ENCODE data around the gene ZEB1.
"Not testable (repeated sequence)": the region's sequence is repeated elsewhere in the genome, so short reads cannot be mapped to it uniquely, and the experiment has no call there.

Gene ZEB1

DNA sequence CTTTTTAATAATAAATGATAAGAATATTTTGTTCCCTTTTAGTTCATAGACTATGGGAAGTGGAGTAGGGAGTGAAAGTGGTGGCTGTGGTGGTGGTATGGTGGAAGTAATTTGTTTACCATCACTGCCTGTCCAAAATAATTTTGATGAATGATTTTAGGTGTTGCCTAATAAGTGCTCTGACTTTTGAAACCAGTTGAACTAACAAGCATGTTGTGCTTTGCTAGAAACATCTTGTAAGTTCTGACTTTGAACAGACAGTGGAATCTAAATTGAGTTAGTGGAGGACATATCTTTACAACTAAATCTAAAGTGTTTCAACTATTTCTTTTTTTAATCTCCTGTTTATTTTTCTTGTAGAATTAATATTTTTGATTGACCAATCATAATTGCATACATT is 49.7 kb downstream of the ZEB1 start:
- DNase-seq (ENCODE audit: low spot score): no peak

DNA sequence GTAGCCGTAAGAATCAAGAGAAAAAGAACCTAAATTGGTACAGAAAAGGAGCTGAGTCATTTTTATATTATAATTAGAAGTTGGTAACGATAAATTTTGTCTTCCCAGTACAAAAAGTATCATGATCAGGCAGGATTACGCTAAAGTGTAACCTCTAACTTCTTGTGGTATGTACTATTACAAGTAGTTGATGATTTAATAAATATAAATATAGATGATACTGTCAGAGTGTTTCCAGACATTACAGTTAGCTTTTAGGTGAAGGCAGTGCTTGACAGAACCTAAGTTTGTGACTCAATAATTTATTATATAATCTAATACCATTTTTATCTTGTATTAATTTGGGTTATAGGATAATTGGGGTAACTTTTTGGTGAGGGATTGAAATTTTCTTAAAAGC is 53.4 kb downstream of the ZEB1 start:
- no peak for DNase-seq (ENCODE audit: low spot score)

DNA sequence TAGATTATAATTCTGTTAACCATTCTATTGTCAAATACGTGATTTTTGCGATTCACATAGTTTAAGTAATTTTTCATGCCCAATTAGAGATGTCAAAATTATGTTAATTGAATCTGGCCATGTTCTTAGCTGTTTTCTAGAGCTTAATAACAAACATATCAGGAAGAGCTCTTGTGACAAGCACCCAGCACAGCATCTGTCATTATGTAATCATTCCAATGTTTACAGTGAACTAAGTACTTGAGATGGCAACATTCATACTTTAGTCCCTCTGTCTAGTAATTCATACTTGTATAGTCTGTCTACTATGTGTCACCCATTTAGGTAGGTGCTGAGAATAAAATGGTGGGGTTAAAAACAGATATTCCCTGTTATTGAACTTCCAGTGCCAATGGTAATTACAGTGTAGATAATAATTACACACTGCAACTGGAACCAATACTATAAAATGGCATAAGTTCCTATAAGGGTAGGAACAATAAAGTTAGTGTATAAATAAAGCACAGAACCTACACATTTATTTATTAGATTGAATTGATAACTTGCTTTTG is 55.2 kb downstream of the ZEB1 start:
- DNase-seq (ENCODE audit: low spot score): no peak

DNA sequence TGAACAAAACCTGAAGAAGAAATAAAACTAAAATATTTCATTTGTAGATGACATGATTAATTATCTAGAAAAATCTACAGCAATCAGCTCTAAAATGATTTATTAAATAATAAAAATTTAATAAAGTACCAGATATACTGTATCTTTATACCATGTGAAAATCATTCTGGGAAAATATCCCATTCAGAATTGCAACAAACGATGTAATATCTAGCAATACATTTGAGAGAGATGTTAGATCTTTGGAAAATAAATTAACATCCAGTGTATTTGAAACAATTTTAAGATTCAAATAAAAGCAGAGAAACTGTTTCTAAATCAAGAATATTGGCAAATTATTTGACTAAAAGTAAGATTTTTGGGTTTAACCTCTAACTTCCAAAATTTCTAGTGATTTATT is 62.2 kb downstream of the ZEB1 start:
- no peak for DNase-seq (ENCODE audit: low spot score)

DNA sequence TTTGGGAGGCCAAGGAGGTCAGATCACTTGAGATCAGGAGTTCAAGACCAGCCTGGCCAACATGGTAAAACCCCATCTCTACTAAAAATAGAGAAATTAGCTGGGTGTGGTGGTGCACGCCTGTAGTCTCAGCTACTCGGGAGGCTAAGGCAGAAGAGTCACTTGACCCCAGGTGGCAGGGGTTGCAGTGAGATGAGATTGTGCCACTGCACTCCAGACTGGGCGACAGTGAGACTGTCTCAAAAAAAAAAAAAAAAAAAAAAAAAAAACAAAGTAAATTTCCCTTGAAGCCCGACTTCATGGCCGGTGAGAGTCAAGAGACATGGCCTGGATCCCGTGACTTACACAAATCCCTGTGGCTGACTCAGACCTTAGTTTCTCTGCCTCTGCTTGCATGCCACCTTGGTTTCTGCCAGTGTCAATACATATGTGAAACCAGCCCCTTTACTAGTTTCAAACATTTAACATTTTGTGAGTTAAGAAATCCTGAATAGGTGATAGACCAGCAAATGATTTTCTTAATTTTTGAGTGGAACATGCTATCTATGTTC is 62.8 kb downstream of the ZEB1 start:
- no peak for DNase-seq (ENCODE audit: low spot score)

DNA sequence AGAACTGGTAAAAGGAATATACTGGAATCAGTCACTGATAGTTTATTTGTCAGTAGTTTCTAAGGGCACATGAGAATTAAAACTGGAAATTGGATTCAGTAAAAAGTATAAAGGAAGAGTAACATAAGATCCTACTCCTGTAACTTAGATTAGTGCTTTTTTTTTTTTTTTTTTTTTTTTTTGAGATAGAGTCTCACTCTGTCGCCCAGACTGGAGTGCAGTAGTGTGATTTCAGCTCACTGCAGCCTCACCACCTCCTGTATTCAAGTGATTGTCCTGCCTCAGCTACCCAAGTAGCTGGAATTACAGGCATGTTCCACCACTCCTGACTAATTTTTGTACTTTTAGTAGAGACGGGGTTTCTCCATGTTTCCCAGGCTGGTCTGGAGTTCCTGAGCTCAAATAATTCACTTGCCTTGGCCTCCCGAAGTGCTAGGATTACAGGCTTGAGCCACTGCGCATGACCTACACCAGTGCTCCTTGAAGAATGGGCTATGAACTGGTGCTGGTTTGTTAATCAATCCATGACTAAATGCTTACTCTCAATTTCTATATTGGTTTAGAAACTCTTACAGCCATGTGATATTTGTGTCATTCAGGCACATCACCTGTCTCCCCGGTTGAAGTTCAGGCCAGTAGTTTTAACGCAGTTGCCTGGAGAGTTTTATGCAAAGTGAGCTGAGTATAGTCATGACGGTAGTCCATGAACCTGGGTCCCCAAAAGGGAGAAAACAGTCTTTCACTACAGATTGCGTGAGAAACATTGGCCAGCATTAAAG is 65.0 kb downstream of the ZEB1 start:
- no peak for DNase-seq (ENCODE audit: low spot score)

DNA sequence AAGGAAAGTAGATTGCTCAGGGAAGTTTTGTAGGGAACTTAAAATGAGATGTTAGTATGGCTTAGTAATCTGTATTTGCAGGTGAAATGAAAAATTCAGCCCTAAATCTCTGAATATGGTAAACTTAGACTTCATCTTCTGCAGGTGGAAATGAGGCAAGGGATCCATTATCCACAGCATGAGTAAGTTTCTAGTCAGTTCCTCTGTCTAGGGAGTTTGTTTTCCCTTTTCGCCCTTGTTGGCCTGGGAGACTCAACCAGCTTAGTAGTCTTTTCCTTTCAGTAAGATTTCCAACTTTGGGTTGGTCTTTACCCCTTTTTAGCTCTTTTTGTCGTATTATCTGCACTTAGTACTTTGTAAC is 65.6 kb downstream of the ZEB1 start:
- no peak for DNase-seq (ENCODE audit: low spot score)

DNA sequence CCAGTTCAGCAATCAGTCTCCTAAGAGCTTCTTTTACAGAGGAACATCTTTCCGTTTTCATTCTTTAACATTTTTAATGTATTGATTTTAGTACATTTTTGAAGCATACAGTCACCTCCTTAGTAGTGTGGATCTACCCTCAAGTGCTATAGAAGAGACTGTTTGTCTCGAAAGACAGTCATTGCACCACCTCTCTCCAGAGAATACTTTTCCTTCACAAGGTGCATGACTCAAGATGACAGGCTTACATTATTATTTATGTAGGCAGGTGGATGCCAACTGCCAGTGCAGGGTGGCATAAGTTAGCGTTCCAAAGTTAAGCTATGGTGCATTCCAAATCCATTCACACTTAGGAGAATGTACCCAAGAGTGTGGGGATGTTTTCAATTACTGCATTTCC is 71.8 kb downstream of the ZEB1 start:
- DNase-seq (ENCODE audit: low spot score): no peak

DNA sequence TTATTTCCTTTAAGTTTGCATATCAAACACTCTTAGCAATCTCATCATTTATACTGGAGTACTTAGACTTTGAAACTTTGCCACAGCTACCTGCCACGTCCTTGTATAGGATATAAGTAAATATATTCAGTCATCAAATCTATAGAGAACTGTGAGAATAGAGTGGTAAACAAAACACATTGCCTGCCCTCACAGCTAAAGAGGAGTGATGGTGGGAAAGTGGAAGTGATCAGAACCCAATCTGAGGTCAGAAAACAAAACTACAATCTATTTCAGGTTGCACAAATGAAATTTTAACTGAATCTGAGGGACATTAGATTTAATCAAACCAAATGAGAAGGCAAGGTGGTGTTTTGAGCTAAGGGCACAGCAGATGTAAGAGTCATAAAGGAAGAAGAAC is 74.8 kb downstream of the ZEB1 start:
- no peak for DNase-seq (ENCODE audit: low spot score)

DNA sequence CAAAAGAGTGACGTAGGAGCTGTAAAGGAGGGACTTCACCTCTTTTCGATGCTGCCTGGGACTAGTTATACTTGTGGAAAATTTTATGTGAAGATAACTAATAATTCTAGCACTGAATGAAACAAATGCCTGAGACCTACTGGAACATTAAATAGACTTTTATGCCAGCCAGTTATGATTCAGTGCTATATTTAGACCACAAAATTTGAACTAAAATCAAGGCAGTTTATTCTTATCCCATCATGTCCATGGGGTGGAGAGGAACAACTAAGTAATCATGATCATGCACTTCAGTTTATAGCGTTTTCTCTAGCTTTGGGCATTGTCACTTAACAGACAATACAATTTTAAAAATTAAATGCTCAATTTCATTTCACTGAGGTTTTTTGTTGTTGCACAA is 76.7 kb downstream of the ZEB1 start:
- no peak for DNase-seq (ENCODE audit: low spot score)

DNA sequence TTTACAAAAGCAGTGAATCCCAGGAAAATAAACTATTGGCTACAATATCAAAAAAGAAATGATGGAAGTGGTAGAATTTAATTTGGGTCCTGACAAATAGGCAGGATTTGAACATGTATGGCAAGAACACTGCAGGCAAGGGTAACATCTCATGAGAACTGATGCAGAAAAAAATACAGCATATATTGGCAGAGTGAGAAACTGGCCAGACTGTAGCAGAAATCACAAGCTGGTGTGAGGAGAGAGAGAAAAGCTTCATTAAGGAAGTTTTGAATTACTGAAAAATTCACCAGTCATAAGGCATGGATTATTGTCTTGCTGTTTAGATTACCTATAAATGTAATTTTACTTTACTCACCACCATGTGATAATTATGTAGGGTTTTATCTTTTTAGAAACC is 77.4 kb downstream of the ZEB1 start:
- DNase-seq (ENCODE audit: low spot score): no peak

DNA sequence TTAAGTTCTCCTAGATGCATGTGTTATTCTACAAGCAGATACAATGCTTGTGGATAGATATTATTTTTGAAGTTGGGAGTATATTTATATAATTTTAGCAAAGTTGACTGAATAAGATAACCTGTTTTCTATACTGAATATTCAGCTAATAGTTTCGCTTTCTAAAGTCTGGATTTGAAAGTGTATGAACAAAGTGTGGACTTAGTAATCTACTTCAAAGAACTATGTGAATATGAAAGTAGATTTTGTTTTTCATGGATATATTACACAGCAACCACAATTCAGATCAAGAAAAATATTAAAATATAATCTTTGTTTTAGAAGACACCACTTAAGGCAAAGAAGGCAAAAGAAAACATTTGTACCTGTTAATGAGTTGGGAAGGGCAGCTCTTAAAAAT is 78.8 kb downstream of the ZEB1 start:
- no peak for DNase-seq (ENCODE audit: low spot score)

DNA sequence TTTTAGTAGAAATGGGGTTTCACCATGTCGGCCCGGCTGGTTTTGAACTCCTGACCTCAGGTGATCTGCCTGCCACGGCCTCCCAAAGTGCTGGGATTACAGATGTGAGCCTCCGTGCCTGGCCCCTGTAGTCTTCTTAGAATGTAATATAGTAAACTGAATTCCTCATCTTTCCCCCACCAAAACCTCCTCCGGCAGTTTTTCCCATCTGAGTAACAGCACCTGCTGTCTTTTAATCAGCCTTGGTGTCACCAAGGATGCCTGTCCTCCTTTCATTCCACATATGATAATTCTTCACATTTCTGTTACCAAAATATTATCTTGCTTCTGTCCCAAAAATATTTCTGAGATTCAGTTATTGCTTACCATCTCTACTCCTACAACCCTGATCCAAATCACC is 80.2 kb downstream of the ZEB1 start:
- no peak for DNase-seq (ENCODE audit: low spot score)

DNA sequence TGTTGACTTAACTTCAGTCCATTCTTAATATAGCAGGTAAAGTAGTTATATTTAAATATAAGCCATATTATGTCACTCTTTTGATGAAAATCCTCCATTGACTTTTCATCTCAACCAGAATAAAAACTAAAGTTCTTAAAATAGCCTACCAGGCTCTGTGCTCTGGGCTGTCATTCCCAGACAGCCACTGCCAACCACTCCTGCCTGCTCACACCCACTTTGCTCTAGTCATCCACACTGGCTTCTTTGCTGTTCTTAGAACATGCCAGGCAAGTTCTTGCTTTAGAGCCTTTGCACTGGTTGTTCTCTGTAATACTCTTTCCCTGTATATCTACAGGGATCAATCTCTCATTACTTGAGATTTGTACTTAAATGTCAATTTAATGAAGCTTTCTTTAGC is 80.6 kb downstream of the ZEB1 start:
- no peak for DNase-seq (ENCODE audit: low spot score)

DNA sequence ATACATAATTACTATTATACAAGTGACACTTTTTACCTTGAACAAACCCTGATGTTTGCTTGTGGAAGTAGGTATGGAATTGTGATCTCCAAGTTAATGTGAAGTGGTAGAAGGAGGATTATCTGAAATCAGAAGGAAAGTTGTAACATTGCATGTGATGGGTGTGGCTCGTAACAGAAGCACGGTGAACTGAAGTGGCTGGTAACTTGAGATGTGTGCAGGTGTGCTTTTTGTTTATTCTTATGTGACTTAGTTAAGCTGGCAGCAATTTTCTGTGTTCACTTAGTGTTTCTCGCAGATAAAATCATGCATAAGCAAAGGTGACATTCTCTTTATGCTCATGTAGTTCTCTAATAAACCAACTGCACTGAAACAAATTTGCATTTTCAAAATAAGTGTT is 82.3 kb downstream of the ZEB1 start:
- no peak for DNase-seq (ENCODE audit: low spot score)

DNA sequence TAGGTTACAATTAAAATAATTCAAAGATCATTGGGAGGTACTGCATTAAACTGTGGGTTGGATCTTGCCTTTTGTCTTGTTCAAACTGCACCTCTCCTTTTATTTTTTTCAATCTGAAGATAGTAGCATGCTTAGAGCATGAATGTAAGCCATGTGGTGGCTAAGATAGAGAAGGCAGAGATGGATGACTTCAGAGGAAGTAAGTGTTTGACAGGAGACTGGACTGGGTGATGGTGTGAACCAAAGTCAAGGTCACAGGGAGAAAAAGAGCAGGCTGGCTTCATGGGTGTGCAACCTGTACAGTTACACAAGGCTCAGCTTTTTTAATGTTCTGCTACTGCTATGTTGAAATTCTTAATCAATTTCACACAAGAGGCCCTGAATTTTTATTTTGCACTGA is 85.6 kb downstream of the ZEB1 start:
- no peak for DNase-seq (ENCODE audit: low spot score)

DNA sequence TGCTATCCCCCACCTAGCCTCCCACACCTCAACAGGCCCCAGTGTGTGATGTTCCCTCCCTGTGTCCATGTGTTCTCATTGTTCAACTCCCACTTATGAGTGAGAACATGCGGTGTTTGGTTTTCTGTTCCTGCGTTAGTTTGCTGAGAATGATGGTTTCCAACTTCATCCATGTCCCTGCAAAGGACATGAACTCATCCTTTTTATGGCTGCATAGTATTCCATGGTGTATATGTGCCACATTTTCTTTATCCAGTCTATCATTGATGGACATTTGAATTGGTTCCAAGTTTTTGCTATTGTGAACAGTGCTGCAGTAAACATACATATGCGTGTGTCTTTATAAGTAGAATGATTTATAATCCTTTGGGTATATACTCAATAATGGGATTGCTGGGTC is 86.8 kb downstream of the ZEB1 start:
- DNase-seq (ENCODE audit: low spot score): not testable (repeated sequence)

DNA sequence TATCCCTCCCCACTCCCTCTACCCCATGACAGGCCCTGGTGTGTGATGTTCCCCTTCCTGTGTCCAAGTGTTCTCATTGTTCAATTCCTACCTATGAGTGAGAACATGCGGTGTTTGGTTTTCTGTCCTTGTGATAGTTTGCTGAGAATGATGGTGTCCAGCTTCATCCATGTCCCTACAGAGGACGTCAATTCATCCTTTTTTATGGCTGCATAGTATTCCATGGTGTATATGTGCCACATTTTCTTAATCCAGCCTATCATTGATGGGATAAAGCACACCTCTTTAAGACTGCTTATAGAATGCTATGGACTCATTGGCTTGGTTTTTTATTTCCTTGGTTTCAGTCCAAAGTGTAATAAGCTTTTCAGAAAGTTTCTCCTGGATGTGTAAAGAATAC is 93.4 kb downstream of the ZEB1 start:
- not testable (repeated sequence) for DNase-seq (ENCODE audit: low spot score)

DNA sequence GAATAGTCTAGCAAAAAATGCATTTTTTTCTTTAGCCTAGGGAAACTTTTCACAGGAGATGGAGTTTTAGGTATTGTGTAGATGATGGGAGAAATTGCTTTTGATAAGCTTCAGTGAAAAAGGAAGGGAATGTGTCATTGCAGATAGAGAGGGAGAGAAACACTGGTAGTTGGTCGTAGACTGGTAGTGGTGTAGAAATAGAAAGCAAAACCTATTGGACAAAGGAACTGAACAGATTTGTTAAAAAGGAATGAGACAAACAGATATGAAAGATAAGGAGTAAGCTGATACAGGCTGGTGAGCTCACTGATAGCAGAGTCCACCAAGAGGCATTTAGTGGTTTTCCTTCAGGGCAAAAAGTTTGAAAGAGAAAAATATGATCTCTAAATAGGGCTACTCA is 94.3 kb downstream of the ZEB1 start:
- DNase-seq (ENCODE audit: low spot score): no peak

DNA sequence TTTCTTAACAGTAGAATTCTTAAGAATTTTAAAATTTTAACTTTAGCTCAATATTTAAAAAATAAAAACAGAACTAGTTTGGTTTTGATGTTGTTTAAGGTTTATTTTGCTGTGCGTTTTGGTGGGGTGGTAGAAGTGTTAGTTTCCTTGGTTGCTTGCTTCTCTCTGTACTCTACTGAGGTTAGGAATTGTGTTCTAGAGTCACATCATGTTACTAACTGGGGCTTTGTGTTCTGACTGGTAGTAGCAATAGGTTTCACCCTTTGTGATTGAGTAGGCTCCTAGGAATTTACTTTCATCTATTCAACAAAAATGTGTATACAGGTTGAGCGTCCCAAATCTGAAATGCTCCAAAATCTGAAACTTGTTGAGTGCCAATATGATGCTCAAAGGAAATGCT is 99.5 kb downstream of the ZEB1 start:
- no peak for DNase-seq (ENCODE audit: low spot score)

DNA sequence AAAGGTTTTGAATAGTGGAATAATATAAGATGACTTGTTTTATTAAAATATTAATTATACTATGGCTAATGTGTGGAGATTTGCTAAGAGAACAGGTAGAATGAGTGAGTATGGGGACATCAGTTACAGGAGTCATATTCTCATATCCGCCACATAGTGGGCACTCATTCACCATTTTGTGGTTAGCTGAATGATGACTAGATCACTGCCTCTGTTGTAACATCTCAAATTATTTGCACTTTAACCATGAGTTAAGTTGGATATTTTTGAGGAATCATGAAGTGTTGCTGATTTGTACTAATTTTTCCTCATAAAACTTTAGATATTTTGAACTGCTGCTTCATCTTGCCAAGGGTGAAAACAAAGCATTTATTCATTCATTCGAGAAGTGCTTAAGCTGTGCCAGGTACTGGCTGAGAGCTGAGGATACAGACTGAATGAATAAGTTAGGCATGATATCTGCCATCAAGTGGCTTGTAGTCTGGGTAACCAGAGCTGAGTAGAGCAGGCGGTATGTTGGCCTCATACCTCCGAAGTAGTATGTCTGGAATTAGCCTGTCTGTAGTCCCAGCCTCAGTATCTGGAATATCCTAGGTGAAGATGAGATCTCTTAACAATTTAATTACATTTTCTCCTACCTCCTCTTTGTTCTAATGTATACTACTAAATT is 100.5 kb downstream of the ZEB1 start:
- no peak for DNase-seq (ENCODE audit: low spot score)

DNA sequence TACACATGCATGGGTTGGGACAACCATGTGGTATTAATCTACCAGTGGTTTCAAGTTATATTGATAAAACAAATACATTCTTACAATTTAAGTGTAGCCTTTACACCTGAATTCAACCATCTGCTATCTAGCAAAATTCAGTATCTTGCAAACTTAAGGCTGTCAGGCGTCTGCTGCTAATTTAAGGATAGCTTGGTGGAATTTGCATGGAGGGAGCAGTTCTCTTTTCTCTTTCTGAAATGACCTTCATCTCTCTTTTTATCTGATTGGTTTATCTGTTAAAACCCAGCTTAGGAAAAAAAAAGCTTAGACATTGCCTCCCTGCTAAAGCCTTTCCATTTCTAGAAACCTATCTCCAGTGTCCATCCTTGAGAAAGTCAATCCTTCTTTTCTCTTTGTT is 102.3 kb downstream of the ZEB1 start:
- no peak for DNase-seq (ENCODE audit: low spot score)

DNA sequence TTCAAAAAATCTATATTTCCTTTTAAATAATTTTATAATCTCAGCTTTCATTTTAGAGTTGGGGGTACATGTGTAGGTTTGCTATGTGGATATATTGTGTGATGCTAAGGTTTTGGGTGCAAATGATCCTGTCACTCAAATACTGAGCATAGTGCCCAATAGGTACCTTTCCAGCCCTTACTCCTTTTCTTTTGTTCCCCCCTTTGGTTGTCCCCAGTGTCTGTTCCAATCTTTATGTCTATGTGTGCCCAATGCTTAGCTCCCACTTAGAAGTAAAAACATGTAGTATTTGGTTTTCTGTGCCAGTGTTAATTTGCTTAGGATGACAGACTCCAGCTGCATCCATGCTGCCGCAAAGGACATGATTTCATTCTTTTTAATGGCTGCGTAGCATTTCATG is 103.6 kb downstream of the ZEB1 start:
- DNase-seq (ENCODE audit: low spot score): no peak

DNA sequence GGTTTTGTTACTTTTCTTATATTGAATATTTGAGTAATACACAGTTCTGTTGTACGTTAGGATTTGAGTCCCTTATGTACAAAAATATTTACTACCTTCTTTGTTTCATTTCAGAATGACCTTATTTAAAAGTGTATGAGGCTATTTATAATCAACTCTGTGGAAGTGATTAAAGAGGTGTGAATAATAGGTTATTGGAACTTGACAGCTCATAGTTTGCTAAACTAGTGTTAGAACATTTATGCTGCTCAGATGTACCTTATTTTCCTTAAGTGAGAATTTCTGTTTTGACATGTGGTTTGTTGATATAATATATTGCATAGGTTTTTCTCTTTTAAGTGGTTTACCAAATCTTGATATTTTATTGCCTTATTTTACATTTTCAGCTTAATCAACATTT is 105.5 kb downstream of the ZEB1 start:
- DNase-seq (ENCODE audit: low spot score): no peak
